VCaP (cell line): ENCODE results near the gene TFCP2L1.
"Not testable (repeated sequence)": the region's sequence is repeated elsewhere in the genome, so short reads cannot be mapped to it uniquely, and the experiment has no call there.

ENCODE experiments used
- H3K27ac ChIP-seq: fragments of 450-650 bp; 2 replicates; pipeline ENCODE4 v1.5.1; 2017
- CTCF ChIP-seq: fragments of 450-650 bp; conservative IDR thresholded peaks from 2 replicates; pipeline ENCODE4 v1.5.1; 2017; ENCODE audit warnings: mild to moderate bottlenecking, moderate library complexity

Gene TFCP2L1, protein sequence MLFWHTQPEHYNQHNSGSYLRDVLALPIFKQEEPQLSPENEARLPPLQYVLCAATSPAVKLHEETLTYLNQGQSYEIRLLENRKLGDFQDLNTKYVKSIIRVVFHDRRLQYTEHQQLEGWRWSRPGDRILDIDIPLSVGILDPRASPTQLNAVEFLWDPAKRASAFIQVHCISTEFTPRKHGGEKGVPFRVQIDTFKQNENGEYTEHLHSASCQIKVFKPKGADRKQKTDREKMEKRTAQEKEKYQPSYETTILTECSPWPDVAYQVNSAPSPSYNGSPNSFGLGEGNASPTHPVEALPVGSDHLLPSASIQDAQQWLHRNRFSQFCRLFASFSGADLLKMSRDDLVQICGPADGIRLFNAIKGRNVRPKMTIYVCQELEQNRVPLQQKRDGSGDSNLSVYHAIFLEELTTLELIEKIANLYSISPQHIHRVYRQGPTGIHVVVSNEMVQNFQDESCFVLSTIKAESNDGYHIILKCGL

GRCh38 chr2:121284463-121285449, at the start of gene TFCP2L1:
Gene TFCP2L1 (minus strand): TSS chr2:121285202. CDS start chr2:121285109, 93 bp downstream.
- no peak; the same call in 1 of the 2 replicates for TF ChIP-seq CTCF
- H3K27ac ChIP-seq: peak within 1 kb of the TSS; percentile 82

- H3K27ac ChIP-seq: no peak overlapping the region
- no peak for TF ChIP-seq CTCF
Observed at GRCh38 chr2:121333834-121334558, 49.0 kb upstream of the TFCP2L1 start.

GRCh38 chr2:121333231-121333630, 48.2 kb upstream of the TFCP2L1 start:
- no peak overlapping the region for H3K27ac ChIP-seq
- TF ChIP-seq CTCF: no peak

DNA sequence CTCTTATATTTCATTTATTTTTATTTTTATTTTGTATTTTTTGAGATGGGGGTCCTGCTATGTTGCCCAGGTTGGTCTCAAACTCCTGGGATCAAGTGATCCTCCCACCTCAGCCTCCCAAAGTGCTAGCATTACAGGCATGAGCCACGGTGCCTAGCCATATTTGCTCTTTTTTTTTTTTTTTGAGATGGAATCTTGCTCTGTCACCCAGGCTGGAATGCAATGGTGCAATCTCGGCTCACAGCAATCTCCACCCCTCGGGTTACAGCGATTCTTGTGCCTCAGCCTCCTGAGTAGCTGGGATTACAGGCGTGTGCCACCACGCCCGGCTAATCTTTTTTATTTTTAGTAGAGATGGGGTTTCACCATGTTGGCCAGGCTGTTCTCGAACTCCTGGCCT, 46.3 kb upstream of the TFCP2L1 start:
- not testable (repeated sequence) for H3K27ac ChIP-seq

GRCh38 chr2:121330921-121331320, 45.9 kb upstream of the TFCP2L1 start:
- TF ChIP-seq CTCF: no peak

GRCh38 chr2:121329786-121330185, 44.8 kb upstream of the TFCP2L1 start:
- TF ChIP-seq CTCF: no peak
- H3K27ac ChIP-seq: no peak overlapping the region

More at GRCh38 chr2:121330921-121331320, 45.9 kb upstream of the TFCP2L1 start:
- no peak overlapping the region for H3K27ac ChIP-seq

DNA sequence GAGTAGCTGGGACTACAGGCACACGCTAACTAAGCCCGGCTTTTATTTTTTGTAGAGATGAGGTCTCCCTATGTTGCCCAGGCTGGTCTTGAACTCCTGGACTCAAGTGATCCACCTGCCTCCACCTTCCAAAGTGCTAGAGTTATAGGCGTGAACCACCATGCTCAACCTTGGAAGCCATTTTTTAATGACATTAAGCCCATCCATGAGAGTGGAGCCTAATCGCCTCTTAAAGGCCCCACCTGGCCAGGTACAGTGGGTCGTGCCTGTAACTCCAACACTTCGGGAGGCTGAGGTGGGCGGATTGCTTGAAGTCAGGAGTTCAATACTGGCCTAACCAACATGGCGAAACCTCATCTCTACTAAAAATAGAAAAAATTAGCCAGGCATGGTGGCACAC, 41.6 kb upstream of the TFCP2L1 start:
- TF ChIP-seq CTCF: no peak
- no peak overlapping the region for H3K27ac ChIP-seq
